ENCODE measurements around the gene GARIN5A. TPM values are rescaled to one million over a fixed set of nuclear protein-coding genes. Genes with fewer than 3 reads are reported as not detected.

The GARIN5A gene
- total and polyA plus RNA-seq, 2 experiments from 2014 or later = 5.0 to 10.4 TPM

DNA sequence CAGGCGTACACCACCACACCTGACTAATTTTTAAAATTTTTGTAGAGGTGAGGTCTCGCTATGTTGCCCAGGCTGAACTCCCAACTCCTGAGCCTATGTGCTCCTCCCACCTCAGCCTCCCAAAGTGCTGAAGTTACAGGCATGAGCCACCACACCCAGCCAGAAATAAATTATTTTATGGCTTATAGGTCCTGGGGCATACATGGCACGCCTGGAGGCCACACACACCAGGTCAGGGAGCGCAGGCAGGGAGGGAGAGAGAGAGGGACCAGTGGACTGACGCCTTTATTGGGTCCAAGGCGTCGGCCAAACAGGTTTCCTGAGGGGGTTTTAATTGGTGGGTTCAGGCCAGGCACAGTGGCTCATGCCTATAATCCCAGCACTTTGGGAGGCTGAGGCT is 51.1 kb downstream of the GARIN5A start:
- TF ChIP-seq EZH2 (IDR thresholded peaks at IDR 0.05; ENCODE audit: borderline replicate concordance) (no peak), EZH2phosphoT487 (IDR thresholded peaks at IDR 0.05; ENCODE audit: low read depth, severe bottlenecking, unreplicated experiment) (no peak), CTCF (IDR thresholded peaks at IDR 0.05; ENCODE audit: poor library complexity) (no peak)
- no peak for DNase-seq (ENCODE audit: low spot score)
- Histone ChIP-seq H3K9me2 (replicated peaks; ENCODE audit: insufficient read depth) (no peaks in the 10 kb centered on the region), H3K27ac (no peak overlapping the region), H3K4me3 (no peak overlapping the region), H3K36me3 (replicated peaks; ENCODE audit: insufficient read depth, low read depth) (no peaks in the 10 kb centered on the region), H3K4me1 (ENCODE audit: insufficient read depth) (no peaks in the 10 kb centered on the region), H2AFZ (no peak overlapping the region), H3K9me3 (ENCODE audit: low read depth) (no peaks in the 10 kb centered on the region), H3K27me3 (peaks cover 2% of the 10 kb centered on the region), H3K4me2 (no peak overlapping the region), H4K20me1 (ENCODE audit: insufficient read depth, poor library complexity, severe bottlenecking) (no peaks in the 10 kb centered on the region), H3K79me2 (no peaks in the 10 kb centered on the region)
- 83% methylated on average over 7 of the region's 7 CpGs for WGBS (ENCODE audit: low lambda C conversion rate, missing lambda C conversion rate)

GRCh38 chr19:50423279-50424113 is 53.2 kb downstream of the GARIN5A start:
- H3K4me1 ChIP-seq (ENCODE audit: insufficient read depth) = peaks cover 3% of the 10 kb centered on the region
- 83% methylated on average over 22 of the region's 22 CpGs for WGBS (ENCODE audit: low lambda C conversion rate, missing lambda C conversion rate)
- H3K9me3 ChIP-seq (ENCODE audit: low read depth) = no peaks in the 10 kb centered on the region
- no peak overlapping the region for H2AFZ ChIP-seq
- DNase-seq (ENCODE audit: low spot score) = peak; percentile 55
- H3K36me3 ChIP-seq (replicated peaks; ENCODE audit: insufficient read depth, low read depth) = no peaks in the 10 kb centered on the region
- H3K27me3 ChIP-seq = peaks cover 20% of the 10 kb centered on the region
- no peak overlapping the region for H3K4me3 ChIP-seq
- no peaks in the 10 kb centered on the region for H3K79me2 ChIP-seq
- TF ChIP-seq EZH2phosphoT487 (IDR thresholded peaks at IDR 0.05; ENCODE audit: low read depth, severe bottlenecking, unreplicated experiment) (no peak), EZH2 (IDR thresholded peaks at IDR 0.05; ENCODE audit: borderline replicate concordance) (no peak), CTCF (IDR thresholded peaks at IDR 0.05; ENCODE audit: poor library complexity) (no peak)
- H3K9me2 ChIP-seq (replicated peaks; ENCODE audit: insufficient read depth) = no peaks in the 10 kb centered on the region
- no peaks in the 10 kb centered on the region for H4K20me1 ChIP-seq (ENCODE audit: insufficient read depth, poor library complexity, severe bottlenecking)
- H3K4me2 ChIP-seq = no peak overlapping the region
- H3K27ac ChIP-seq = peak overlapping the region; percentile 51

GRCh38 chr19:50422397-50423278 is 54.0 kb downstream of the GARIN5A start:
- H3K36me3 ChIP-seq (replicated peaks; ENCODE audit: insufficient read depth, low read depth) = no peaks in the 10 kb centered on the region
- H4K20me1 ChIP-seq (ENCODE audit: insufficient read depth, poor library complexity, severe bottlenecking) = no peaks in the 10 kb centered on the region
- no peak overlapping the region for H3K4me2 ChIP-seq
- DNase-seq (ENCODE audit: low spot score) = no peak
- peaks cover 26% of the 10 kb centered on the region for H3K27me3 ChIP-seq
- H2AFZ ChIP-seq = no peak overlapping the region
- no peaks in the 10 kb centered on the region for H3K9me3 ChIP-seq (ENCODE audit: low read depth)
- no peaks in the 10 kb centered on the region for H3K9me2 ChIP-seq (replicated peaks; ENCODE audit: insufficient read depth)
- WGBS (ENCODE audit: low lambda C conversion rate, missing lambda C conversion rate) = 91% methylated on average over 16 of the region's 18 CpGs
- H3K4me3 ChIP-seq = no peak overlapping the region
- peaks cover 7% of the 10 kb centered on the region for H3K4me1 ChIP-seq (ENCODE audit: insufficient read depth)
- peak overlapping the region; percentile 51 for H3K27ac ChIP-seq
- H3K79me2 ChIP-seq = no peaks in the 10 kb centered on the region
- TF ChIP-seq CTCF (IDR thresholded peaks at IDR 0.05; ENCODE audit: poor library complexity) = no peak
- TF ChIP-seq EZH2phosphoT487 (IDR thresholded peaks at IDR 0.05; ENCODE audit: low read depth, severe bottlenecking, unreplicated experiment) = no peak
- no peak for TF ChIP-seq EZH2 (IDR thresholded peaks at IDR 0.05; ENCODE audit: borderline replicate concordance)

All from hepatocyte (in vitro differentiated cells).